ENCODE measurements around the gene SMG6. TPM values are rescaled to one million over a fixed set of nuclear protein-coding genes. Genes with fewer than 3 reads are reported as not detected.
"Not testable (repeated sequence)": the region's sequence is repeated elsewhere in the genome, so short reads cannot be mapped to it uniquely, and the experiment has no call there.

SMG6 gene
- total RNA-seq, 1 experiment from 2014 or later = 33.8 TPM

DNA sequence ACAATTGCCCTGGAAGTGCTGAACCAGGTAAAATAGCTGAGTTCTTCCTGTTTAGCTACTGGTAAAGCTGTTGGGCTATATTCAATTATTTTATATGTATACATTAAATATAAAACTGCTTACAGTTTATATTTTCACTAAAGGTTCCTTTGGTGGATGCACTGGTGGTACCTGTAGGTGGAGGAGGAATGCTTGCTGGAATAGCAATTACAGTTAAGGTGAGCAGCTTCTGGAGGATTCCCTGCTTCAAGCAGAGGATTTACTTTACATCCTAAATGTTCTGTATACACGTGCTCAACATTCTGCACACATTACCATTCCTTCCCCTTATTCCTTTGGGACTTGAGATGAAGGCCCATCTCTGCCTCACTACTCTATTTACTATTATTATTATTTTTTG, 17.8 kb upstream of the SMG6 start:
- Histone ChIP-seq H3K9me3 (no peaks in the 10 kb centered on the region), H3K4me1 (peaks cover 15% of the 10 kb centered on the region), H3K4me3 (ENCODE audit: low read depth, low read length) (no peak overlapping the region), H3K27me3 (replicated peaks; ENCODE audit: control insufficient read depth, insufficient read depth, low read length) (no peaks in the 10 kb centered on the region), H3K36me3 (ENCODE audit: control insufficient read depth, insufficient read depth, low read length) (peaks cover 3% of the 10 kb centered on the region)
- H3K27ac Mint-ChIP-seq (ENCODE audit: unreplicated experiment) = no peak overlapping the region
- H3K36me3 Mint-ChIP-seq (ENCODE audit: insufficient read depth, unreplicated experiment) = peaks cover 42% of the 10 kb centered on the region
- TF ChIP-seq, protein P1, sequence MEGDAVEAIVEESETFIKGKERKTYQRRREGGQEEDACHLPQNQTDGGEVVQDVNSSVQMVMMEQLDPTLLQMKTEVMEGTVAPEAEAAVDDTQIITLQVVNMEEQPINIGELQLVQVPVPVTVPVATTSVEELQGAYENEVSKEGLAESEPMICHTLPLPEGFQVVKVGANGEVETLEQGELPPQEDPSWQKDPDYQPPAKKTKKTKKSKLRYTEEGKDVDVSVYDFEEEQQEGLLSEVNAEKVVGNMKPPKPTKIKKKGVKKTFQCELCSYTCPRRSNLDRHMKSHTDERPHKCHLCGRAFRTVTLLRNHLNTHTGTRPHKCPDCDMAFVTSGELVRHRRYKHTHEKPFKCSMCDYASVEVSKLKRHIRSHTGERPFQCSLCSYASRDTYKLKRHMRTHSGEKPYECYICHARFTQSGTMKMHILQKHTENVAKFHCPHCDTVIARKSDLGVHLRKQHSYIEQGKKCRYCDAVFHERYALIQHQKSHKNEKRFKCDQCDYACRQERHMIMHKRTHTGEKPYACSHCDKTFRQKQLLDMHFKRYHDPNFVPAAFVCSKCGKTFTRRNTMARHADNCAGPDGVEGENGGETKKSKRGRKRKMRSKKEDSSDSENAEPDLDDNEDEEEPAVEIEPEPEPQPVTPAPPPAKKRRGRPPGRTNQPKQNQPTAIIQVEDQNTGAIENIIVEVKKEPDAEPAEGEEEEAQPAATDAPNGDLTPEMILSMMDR (IDR thresholded peaks at IDR 0.05; ENCODE audit: insufficient read depth in 1 of 2, low read depth in 1 of 2, low read length in 1 of 2, severe bottlenecking in 1 of 2, unreplicated experiment in 1 of 2) = no peak
- no peaks in the 10 kb centered on the region for H3K27me3 Mint-ChIP-seq (ENCODE audit: insufficient read depth, unreplicated experiment)
- no TSS peak for BruUV-seq (replicated peaks)
- intact Hi-C loops (cut with micrococcal nuclease; ENCODE audit: unreplicated experiment) = no loop called here
- peaks cover 15% of the 10 kb centered on the region for H3K4me1 Mint-ChIP-seq (ENCODE audit: low read depth, unreplicated experiment)
- CTCF ChIA-PET = no interaction called here
- no peak overlapping the region for H3K4me3 Mint-ChIP-seq (ENCODE audit: unreplicated experiment)
- DNase-seq = no peak
- peaks cover 6% of the 10 kb centered on the region for H3K9me3 Mint-ChIP-seq (ENCODE audit: unreplicated experiment)
- POLR2A ChIA-PET = interaction anchor here (0.6 to 0.8 kb wide), 2 partner anchors 12 to 18 kb away, joined by 3 to 10 read pairs; partner anchors contain the start of genes SMG6 and SRR

DNA sequence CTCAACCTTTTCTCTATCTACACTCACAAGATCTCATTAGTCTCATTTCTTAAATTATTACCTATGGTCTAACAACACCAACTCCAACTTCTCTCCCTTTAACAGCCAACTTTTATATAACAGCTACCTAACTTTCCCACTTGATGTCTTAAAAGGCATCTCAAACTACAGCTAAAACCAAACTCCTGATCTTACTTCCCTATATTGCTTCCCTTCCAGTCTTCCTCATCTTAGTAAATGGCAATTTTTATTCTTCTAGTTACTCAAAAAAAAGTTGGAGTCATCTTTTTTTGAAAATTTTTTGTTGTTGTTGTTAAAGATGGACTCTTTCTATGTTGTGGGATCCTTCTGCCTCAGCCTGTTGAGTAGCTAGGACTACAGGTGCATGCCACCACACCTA, 15.5 kb upstream of the SMG6 start:
- ChIA-PET CTCF (no interaction called here), POLR2A (no interaction called here)
- no peaks in the 10 kb centered on the region for H3K9me3 ChIP-seq
- no peaks in the 10 kb centered on the region for H3K27me3 ChIP-seq (replicated peaks; ENCODE audit: control insufficient read depth, insufficient read depth, low read length)
- no peaks in the 10 kb centered on the region for H3K4me1 ChIP-seq
- no peaks in the 10 kb centered on the region for H3K27me3 Mint-ChIP-seq (ENCODE audit: insufficient read depth, unreplicated experiment)
- no peak for DNase-seq
- H3K36me3 Mint-ChIP-seq (ENCODE audit: insufficient read depth, unreplicated experiment) = peaks cover 48% of the 10 kb centered on the region
- no TSS peak for BruUV-seq (replicated peaks)
- no peak overlapping the region for H3K4me3 Mint-ChIP-seq (ENCODE audit: unreplicated experiment)
- H3K4me1 Mint-ChIP-seq (ENCODE audit: low read depth, unreplicated experiment) = peaks cover 8% of the 10 kb centered on the region
- peaks cover 1% of the 10 kb centered on the region; the same call in 1 of the 2 replicates for H3K36me3 ChIP-seq (ENCODE audit: control insufficient read depth, insufficient read depth, low read length)
- TF ChIP-seq, protein P1 (IDR thresholded peaks at IDR 0.05; ENCODE audit: insufficient read depth in 1 of 2, low read depth in 1 of 2, low read length in 1 of 2, severe bottlenecking in 1 of 2, unreplicated experiment in 1 of 2) = no peak
- no peak overlapping the region for H3K27ac Mint-ChIP-seq (ENCODE audit: unreplicated experiment)
- peaks cover 6% of the 10 kb centered on the region for H3K9me3 Mint-ChIP-seq (ENCODE audit: unreplicated experiment)
- intact Hi-C loops (cut with micrococcal nuclease; ENCODE audit: unreplicated experiment) = no loop called here
- H3K4me3 ChIP-seq (ENCODE audit: low read depth, low read length) = no peak overlapping the region

DNA sequence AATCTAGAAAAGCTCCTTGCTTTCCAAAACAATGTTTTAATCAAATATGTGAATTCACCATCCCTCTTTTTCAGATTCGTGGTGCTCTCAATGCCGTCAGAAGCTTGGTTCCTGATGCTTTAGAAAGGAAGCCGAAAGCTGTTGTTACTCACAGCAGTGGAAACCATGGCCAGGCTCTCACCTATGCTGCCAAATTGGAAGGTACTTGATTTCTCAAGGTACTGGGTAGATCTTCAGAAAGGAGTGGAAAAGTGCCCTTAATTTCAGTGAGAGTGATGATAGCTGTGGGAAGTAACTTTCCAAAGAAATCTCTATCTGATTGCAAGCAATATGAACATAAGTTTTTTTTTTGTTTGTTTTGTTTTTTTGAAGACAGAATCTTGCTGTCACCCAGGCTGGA, 14.2 kb upstream of the SMG6 start:
- Mint-ChIP-seq H3K9me3 (ENCODE audit: unreplicated experiment) (peaks cover 6% of the 10 kb centered on the region), H3K27ac (ENCODE audit: unreplicated experiment) (no peak overlapping the region), H3K27me3 (ENCODE audit: insufficient read depth, unreplicated experiment) (no peaks in the 10 kb centered on the region), H3K4me1 (ENCODE audit: low read depth, unreplicated experiment) (peaks cover 8% of the 10 kb centered on the region), H3K4me3 (ENCODE audit: unreplicated experiment) (no peak overlapping the region), H3K36me3 (ENCODE audit: insufficient read depth, unreplicated experiment) (peaks cover 42% of the 10 kb centered on the region)
- Histone ChIP-seq H3K27me3 (replicated peaks; ENCODE audit: control insufficient read depth, insufficient read depth, low read length) (no peaks in the 10 kb centered on the region), H3K36me3 (ENCODE audit: control insufficient read depth, insufficient read depth, low read length) (no peaks in the 10 kb centered on the region), H3K4me1 (no peaks in the 10 kb centered on the region), H3K9me3 (no peaks in the 10 kb centered on the region), H3K4me3 (ENCODE audit: low read depth, low read length) (no peak overlapping the region)
- intact Hi-C loops (cut with micrococcal nuclease; ENCODE audit: unreplicated experiment) = no loop called here
- POLR2A ChIA-PET = no interaction called here
- DNase-seq = no peak
- CTCF ChIA-PET = interaction anchor here (0.7 to 1.3 kb wide), 2 partner anchors 35 to 41 kb away, joined by 4 read pairs; no protein-coding TSS in a partner anchor
- TF ChIP-seq, protein P1 (IDR thresholded peaks at IDR 0.05; ENCODE audit: insufficient read depth in 1 of 2, low read depth in 1 of 2, low read length in 1 of 2, severe bottlenecking in 1 of 2, unreplicated experiment in 1 of 2) = no peak
- BruUV-seq (replicated peaks) = no TSS peak

DNA sequence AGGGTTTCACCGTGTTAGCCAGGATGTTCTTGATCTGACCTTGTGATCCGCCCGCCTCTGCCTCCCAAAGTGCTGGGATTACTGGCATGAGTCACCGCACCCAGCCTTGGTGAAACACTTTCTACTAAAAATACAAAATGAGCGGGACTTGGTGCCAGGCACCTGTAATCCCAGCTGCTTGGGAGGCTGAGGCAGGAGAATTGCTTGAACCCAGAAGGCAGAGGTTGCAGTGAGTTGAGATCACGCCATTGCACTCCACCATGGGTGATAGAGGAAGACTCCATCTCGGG, 13.3 kb upstream of the SMG6 start:
- H3K27ac Mint-ChIP-seq (ENCODE audit: unreplicated experiment); H3K9me3 Mint-ChIP-seq (ENCODE audit: unreplicated experiment); H3K27me3 Mint-ChIP-seq (ENCODE audit: insufficient read depth, unreplicated experiment); CTCF ChIA-PET; H3K4me1 ChIP-seq; BruUV-seq (replicated peaks); H3K4me3 ChIP-seq (ENCODE audit: low read depth, low read length); H3K9me3 ChIP-seq; H3K4me3 Mint-ChIP-seq (ENCODE audit: unreplicated experiment); H3K27me3 ChIP-seq (replicated peaks; ENCODE audit: control insufficient read depth, insufficient read depth, low read length); H3K36me3 ChIP-seq (ENCODE audit: control insufficient read depth, insufficient read depth, low read length); H3K4me1 Mint-ChIP-seq (ENCODE audit: low read depth, unreplicated experiment); DNase-seq; intact Hi-C loops (cut with micrococcal nuclease; ENCODE audit: unreplicated experiment): not testable (repeated sequence)
- peaks cover 34% of the 10 kb centered on the region for H3K36me3 Mint-ChIP-seq (ENCODE audit: insufficient read depth, unreplicated experiment)
- POLR2A ChIA-PET = interaction anchor here (0.6 to 0.9 kb wide), 3 partner anchors 12 to 13 kb away, joined by 3 to 4 read pairs (median 3); partner anchors contain the start of genes SMG6 and SRR
